ENCODE measurements around the gene TBX6. TPM values are rescaled to one million over a fixed set of nuclear protein-coding genes. Genes with fewer than 3 reads are reported as not detected.

TBX6 gene
- total and polyA plus RNA-seq, 11 donors, result 0.26 to 0.95 (median 0.72) TPM; not detected in 1

DNA sequence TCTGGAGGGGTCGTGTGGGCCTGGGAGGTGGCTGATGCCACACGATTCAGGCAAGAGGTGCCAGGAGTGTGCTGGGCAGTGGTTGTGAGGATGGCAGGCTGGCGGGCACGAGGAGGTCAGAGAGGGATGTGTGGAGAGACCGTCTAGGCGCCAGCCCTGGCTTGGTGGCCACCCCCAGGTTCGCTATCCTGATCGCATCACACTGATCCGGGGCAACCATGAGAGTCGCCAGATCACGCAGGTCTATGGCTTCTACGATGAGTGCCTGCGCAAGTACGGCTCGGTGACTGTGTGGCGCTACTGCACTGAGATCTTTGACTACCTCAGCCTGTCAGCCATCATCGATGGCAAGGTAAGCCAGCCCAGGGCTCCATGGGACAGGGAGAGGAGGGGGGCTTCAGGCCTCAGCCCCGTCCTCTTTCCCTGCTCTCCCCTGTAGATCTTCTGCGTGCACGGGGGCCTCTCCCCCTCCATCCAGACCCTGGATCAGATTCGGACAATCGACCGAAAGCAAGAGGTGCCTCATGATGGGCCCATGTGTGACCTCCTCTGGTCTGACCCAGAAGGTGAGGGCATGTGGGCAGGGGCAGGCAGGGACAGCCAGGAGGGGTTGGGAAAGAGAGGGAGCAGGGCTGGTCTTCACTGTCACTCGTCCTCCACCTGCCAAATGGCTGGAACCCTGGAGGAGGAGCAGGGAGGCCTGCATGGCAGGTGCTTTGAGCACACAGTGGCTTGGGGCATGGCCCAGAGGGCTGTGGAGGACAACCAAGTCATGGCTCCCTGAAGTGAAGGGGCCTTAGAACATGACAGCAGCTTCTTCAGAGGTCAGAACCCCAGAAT lies 8.3 kb downstream of the TBX6 start:
- no peaks in the 10 kb centered on the region for H3K27me3 ChIP-seq
- intact Hi-C loops (cut with DNase I), result no loop called here
- peaks cover 0 to 74% (median 69%) of the 10 kb centered on the region in 9 donors for H3K36me3 ChIP-seq
- DNase-seq (peak in 2 of 5 donors; percentile 25 to 46), ATAC-seq (no peak)
- H3K27ac ChIP-seq, result no peak overlapping the region
- no peak overlapping the region for H3K4me3 ChIP-seq
- H3K4me1 ChIP-seq, result peaks cover 0 to 24% (median 9%) of the 10 kb centered on the region in 12 donors
- TF ChIP-seq POLR2A (IDR thresholded peaks at IDR 0.05), result no peak
- TF ChIP-seq, protein P1, sequence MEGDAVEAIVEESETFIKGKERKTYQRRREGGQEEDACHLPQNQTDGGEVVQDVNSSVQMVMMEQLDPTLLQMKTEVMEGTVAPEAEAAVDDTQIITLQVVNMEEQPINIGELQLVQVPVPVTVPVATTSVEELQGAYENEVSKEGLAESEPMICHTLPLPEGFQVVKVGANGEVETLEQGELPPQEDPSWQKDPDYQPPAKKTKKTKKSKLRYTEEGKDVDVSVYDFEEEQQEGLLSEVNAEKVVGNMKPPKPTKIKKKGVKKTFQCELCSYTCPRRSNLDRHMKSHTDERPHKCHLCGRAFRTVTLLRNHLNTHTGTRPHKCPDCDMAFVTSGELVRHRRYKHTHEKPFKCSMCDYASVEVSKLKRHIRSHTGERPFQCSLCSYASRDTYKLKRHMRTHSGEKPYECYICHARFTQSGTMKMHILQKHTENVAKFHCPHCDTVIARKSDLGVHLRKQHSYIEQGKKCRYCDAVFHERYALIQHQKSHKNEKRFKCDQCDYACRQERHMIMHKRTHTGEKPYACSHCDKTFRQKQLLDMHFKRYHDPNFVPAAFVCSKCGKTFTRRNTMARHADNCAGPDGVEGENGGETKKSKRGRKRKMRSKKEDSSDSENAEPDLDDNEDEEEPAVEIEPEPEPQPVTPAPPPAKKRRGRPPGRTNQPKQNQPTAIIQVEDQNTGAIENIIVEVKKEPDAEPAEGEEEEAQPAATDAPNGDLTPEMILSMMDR (IDR thresholded peaks at IDR 0.05), result no peak
- 89 to 92% (median 91%) methylated on average over 24 of the region's 24 CpGs for WGBS, 4 donors
- H3K9me3 ChIP-seq, result no peaks in the 10 kb centered on the region

DNA sequence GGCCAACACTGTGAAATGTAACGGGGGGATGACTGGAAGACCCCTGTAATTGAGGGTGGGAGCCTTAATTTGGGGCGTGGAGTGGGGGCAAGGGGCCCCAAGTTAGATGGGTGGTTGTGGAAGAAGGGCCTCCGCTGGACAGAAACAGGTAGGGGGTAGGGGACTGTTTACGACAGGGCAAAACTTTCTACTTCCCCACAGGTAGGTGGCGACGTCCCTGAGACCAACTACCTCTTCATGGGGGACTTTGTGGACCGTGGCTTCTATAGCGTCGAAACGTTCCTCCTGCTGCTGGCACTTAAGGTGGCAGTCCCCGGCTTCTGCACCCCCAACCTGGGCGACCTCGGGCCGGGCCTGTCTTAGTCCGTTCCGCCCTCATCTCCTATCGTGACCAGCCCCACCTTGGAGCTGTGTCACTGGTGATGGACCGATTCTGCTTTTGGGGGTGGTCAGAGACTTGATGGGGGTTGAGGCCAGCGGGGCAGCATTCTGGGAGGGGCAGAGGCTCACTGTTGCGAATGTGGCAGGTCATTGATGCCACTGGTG lies 9.1 kb downstream of the TBX6 start:
- ATAC-seq (no peak), DNase-seq (peak in 2 of 5 donors; percentile 12 to 34)
- H3K4me1 ChIP-seq, result peaks cover 0 to 33% (median 17%) of the 10 kb centered on the region in 12 donors
- no peaks in the 10 kb centered on the region for H3K27me3 ChIP-seq
- H3K36me3 ChIP-seq, result peaks cover 0 to 82% (median 76%) of the 10 kb centered on the region in 9 donors
- intact Hi-C loops (cut with DNase I), result no loop called here
- H3K27ac ChIP-seq, result no peak overlapping the region
- TF ChIP-seq, protein P1 (IDR thresholded peaks at IDR 0.05), result no peak
- no peak for TF ChIP-seq POLR2A (IDR thresholded peaks at IDR 0.05)
- 87 to 91% (median 90%) methylated on average over 20 of the region's 20 CpGs for WGBS, 4 donors
- no peaks in the 10 kb centered on the region for H3K9me3 ChIP-seq
- H3K4me3 ChIP-seq, result no peak overlapping the region

- no peak for TF ChIP-seq POLR2A (IDR thresholded peaks at IDR 0.05)
- TF ChIP-seq, protein P1 (IDR thresholded peaks at IDR 0.05), result no peak
- peak overlapping the region in 1 of 12 donors; percentile 37 for H3K27ac ChIP-seq
- H3K9me3 ChIP-seq, result no peaks in the 10 kb centered on the region
- DNase-seq (peak in 1 of 5 donors; percentile 24), ATAC-seq (no peak)
- peaks cover 0 to 51% (median 31%) of the 10 kb centered on the region in 12 donors for H3K4me1 ChIP-seq
- intact Hi-C loops (cut with DNase I), result no loop called here
- 83 to 97% (median 86%) methylated on average over 6 to 7 of the region's 7 CpGs for WGBS, 4 donors
- no peaks in the 10 kb centered on the region for H3K27me3 ChIP-seq
- H3K4me3 ChIP-seq, result no peak overlapping the region
- peaks cover 0 to 79% (median 67%) of the 10 kb centered on the region in 9 donors for H3K36me3 ChIP-seq
Observed at GRCh38 chr16:30079480-30079879, 12.2 kb downstream of the TBX6 start.

DNA sequence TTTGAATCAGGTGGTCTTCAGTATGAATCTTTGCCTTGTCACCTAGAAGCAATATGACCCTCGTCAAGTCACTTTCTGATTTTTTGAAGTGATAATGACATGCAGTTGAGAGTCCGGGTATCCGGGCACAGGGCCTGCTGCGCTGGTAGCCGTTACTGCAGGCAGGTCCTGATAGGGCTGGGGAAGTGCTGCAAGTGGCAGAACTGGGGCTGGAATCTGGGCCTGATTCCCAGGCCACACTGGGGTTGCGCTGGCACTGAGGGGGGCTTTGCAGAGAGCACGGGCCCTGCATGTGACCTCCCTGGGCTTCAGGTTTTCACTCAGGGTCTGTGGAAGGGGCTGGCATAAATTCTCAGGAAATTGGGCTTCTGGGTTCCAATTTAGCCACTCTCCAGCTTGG lies 13.0 kb downstream of the TBX6 start:
- TF ChIP-seq, protein P1 (IDR thresholded peaks at IDR 0.05), result no peak
- no peak for TF ChIP-seq POLR2A (IDR thresholded peaks at IDR 0.05)
- Histone ChIP-seq H3K36me3 (peaks cover 0 to 72% (median 60%) of the 10 kb centered on the region in 9 donors), H3K4me3 (no peak overlapping the region), H3K27me3 (no peaks in the 10 kb centered on the region), H3K9me3 (no peaks in the 10 kb centered on the region), H3K4me1 (peaks cover 0 to 51% (median 30%) of the 10 kb centered on the region in 12 donors), H3K27ac (peak overlapping the region in 5 of 12 donors; percentile 11 to 54 (median 37))
- WGBS, 4 donors, result 63 to 72% (median 67%) methylated on average over 7 of the region's 7 CpGs
- intact Hi-C loops (cut with DNase I), result no loop called here
- ATAC-seq, result peak in 1 of 4 donors; percentile 44
- DNase-seq, result no peak

Measured in heart left ventricle (tissue), 16 donors.